Esophagus (tissue), 2 donors: ENCODE measurements around the gene COLEC11. TPM values are rescaled to one million over a fixed set of nuclear protein-coding genes. Genes with fewer than 3 reads are reported as not detected.
"Not testable (repeated sequence)": the region's sequence is repeated elsewhere in the genome, so short reads cannot be mapped to it uniquely, and the experiment has no call there.

Experiments used
- H3K27ac ChIP-seq, 2 donors: one replicate each; pipeline ENCODE4 v1.5.1; 2013; ENCODE audit warnings: low read depth in 2 of 2, mild to moderate bottlenecking in 2 of 2, inconsistent platforms in 1 of 2, low read length in 1 of 2, moderate library complexity in 1 of 2
- H3K27me3 ChIP-seq, 2 donors: one replicate each; pipeline ENCODE4 v1.6.1; 2013; ENCODE audit warnings: low read length in 2 of 2, control low read depth in 1 of 2, mild to moderate bottlenecking in 1 of 2; ENCODE audit not compliant: insufficient read depth in 2 of 2, control insufficient read depth in 1 of 2
- H3K36me3 ChIP-seq, 2 donors: one replicate each; pipeline ENCODE4 v1.6.1; 2013; ENCODE audit warnings: low read length in 1 of 2; ENCODE audit not compliant: control insufficient read depth in 2 of 2, insufficient read depth in 2 of 2
- H3K4me1 ChIP-seq, 2 donors: one replicate each; pipeline ENCODE4 v1.6.1; 2013; ENCODE audit warnings: low read length in 1 of 2; ENCODE audit not compliant: control insufficient read depth in 2 of 2, insufficient read depth in 2 of 2
- H3K4me3 ChIP-seq, 2 donors: one replicate each; pipeline ENCODE4 v1.5.1; 2013; ENCODE audit warnings: low read length in 2 of 2, mild to moderate bottlenecking in 2 of 2, low read depth in 1 of 2, moderate library complexity in 1 of 2
- H3K9me3 ChIP-seq, 2 donors: one replicate each; pipeline ENCODE4 v1.6.1; 2013; ENCODE audit warnings: mild to moderate bottlenecking in 2 of 2, low read depth in 1 of 2, low read length in 1 of 2, moderate library complexity in 1 of 2; ENCODE audit not compliant: control insufficient read depth in 2 of 2, insufficient read depth in 1 of 2
- WGBS, 2 donors: extraction: QIAGEN DNeasy Blood & Tissue Kit; methylation state at CpG; one replicate each; pipeline ENCODE4 v1.1.7; 2013; 5-methylcytosine and 5-hydroxymethylcytosine counted together
- polyA plus RNA-seq, 2 donors: library from polyadenylated mRNA; stranded (reverse); fragments of 200-250 nt; gene quantifications; one replicate each; pipeline ENCODE4 v1.2.3, GENCODE V29; 2013
- donor health status: healthy with polysubstance abuse.
- donor health status: Bipolar disorder and iron deficiency.

Gene COLEC11
- polyA plus RNA-seq, 2 donors = 0.43 to 1.3 TPM

GRCh38 chr2:3635171-3635974 lies 40.5 kb downstream of the COLEC11 start:
- H3K27me3 ChIP-seq = no peaks in the 10 kb centered on the region
- H3K27ac ChIP-seq = no peak overlapping the region
- H3K4me1 ChIP-seq = peaks cover 0 to 4% of the 10 kb centered on the region in 2 donors
- H3K36me3 ChIP-seq = no peaks in the 10 kb centered on the region
- WGBS, 2 donors = 51 to 62% methylated on average over 29 of the region's 29 CpGs
- H3K4me3 ChIP-seq = no peak overlapping the region
- H3K9me3 ChIP-seq = no peaks in the 10 kb centered on the region

- WGBS, 2 donors = 88 to 96% methylated on average over 16 of the region's 16 CpGs
- not testable (repeated sequence) for H3K4me1 ChIP-seq, H3K27ac ChIP-seq, H3K27me3 ChIP-seq, H3K36me3 ChIP-seq, H3K9me3 ChIP-seq, H3K4me3 ChIP-seq
Measured at GRCh38 chr2:3635975-3636327, 41.0 kb downstream of the COLEC11 start.

DNA sequence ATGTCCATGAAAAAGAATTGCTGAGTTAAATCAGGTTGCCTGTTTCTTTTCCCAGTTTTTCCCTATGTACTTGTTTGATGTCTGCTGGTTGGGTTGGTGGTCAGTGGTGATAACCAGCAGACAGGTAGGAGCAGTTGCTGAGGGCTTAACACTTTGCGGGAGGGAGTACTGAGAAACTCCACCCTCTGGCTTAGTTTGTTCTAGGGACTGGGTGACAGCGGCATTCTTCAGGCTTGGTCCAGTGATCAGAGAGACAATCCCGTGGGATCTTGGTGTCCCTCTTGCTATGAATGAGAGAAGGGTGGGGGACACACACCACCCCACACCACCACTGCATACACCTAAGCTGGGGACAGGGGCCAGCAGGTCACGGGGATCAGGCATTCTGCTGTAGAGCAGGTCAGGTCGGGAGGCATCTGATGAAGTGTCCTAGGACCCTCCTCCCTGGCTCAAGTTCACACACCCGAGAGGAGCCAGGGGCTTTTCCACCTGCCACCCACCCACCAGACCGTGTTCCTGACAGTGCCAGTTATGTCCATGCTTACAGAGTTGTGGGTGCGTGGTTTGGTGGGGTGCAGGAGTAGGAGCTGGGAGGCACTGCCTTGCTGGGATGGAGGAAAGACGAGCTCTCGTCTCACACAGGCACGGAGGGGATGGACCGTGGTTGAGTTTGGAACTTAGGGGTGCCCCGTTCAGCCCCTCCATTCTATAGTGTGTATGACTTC lies 41.8 kb downstream of the COLEC11 start:
- H3K4me3 ChIP-seq = no peak overlapping the region
- H3K27ac ChIP-seq = no peak overlapping the region
- 85 to 86% methylated on average over 13 of the region's 13 CpGs for WGBS, 2 donors
- H3K27me3 ChIP-seq = no peaks in the 10 kb centered on the region
- H3K36me3 ChIP-seq = no peaks in the 10 kb centered on the region
- no peaks in the 10 kb centered on the region for H3K9me3 ChIP-seq
- H3K4me1 ChIP-seq = peaks cover 0 to 2% of the 10 kb centered on the region in 2 donors

GRCh38 chr2:3637311-3637675 lies 42.4 kb downstream of the COLEC11 start:
- no peaks in the 10 kb centered on the region for H3K9me3 ChIP-seq
- H3K27me3 ChIP-seq = no peaks in the 10 kb centered on the region
- no peak overlapping the region for H3K27ac ChIP-seq
- peaks cover 0 to 2% of the 10 kb centered on the region in 2 donors for H3K4me1 ChIP-seq
- WGBS, 2 donors = 87 to 89% methylated on average over 11 of the region's 11 CpGs
- H3K36me3 ChIP-seq = no peaks in the 10 kb centered on the region
- H3K4me3 ChIP-seq = no peak overlapping the region

- Histone ChIP-seq H3K4me3 (no peak overlapping the region), H3K36me3 (no peaks in the 10 kb centered on the region), H3K27ac (no peak overlapping the region), H3K4me1 (peaks cover 0 to 2% of the 10 kb centered on the region in 2 donors), H3K27me3 (no peaks in the 10 kb centered on the region), H3K9me3 (no peaks in the 10 kb centered on the region)
- WGBS, 2 donors = 92 to 93% methylated on average over 30 of the region's 30 CpGs
Measured at GRCh38 chr2:3637692-3638455, 43.0 kb downstream of the COLEC11 start.

GRCh38 chr2:3638456-3638810 lies 43.5 kb downstream of the COLEC11 start:
- WGBS, 2 donors = 87 to 88% methylated on average over 8 of the region's 8 CpGs
- no peak overlapping the region for H3K4me3 ChIP-seq
- H3K9me3 ChIP-seq = no peaks in the 10 kb centered on the region
- peaks cover 0 to 2% of the 10 kb centered on the region in 2 donors for H3K4me1 ChIP-seq
- H3K27ac ChIP-seq = no peak overlapping the region
- no peaks in the 10 kb centered on the region for H3K36me3 ChIP-seq
- H3K27me3 ChIP-seq = no peaks in the 10 kb centered on the region

GRCh38 chr2:3639015-3639630 lies 44.2 kb downstream of the COLEC11 start:
- WGBS, 2 donors = 80 to 86% methylated on average over 10 of the region's 10 CpGs
- H3K27me3 ChIP-seq = no peaks in the 10 kb centered on the region
- H3K27ac ChIP-seq = no peak overlapping the region
- H3K4me1 ChIP-seq = peaks cover 0 to 2% of the 10 kb centered on the region in 2 donors
- H3K36me3 ChIP-seq = no peaks in the 10 kb centered on the region
- no peak overlapping the region for H3K4me3 ChIP-seq
- no peaks in the 10 kb centered on the region for H3K9me3 ChIP-seq

DNA sequence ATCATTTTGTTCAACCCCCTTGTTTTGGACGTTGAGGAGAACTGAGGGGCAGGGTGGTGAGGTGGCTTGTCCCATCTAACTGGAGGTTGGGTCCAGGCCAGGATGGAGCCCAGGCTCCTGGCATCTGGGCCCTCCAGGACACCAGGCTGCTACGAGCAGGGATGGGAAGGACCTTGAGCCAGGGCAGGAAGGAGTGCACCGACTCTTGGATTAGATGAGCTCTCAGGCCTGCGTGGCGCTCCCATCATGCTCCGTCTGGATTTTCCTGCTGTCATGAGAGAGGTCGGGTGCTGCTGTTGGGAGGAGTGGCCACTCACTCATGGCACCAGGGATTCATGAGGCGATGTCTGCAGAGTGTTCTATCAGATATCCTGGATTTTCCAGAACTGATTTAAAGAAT lies 44.7 kb downstream of the COLEC11 start:
- Histone ChIP-seq H3K4me3 (no peak overlapping the region), H3K27me3 (no peaks in the 10 kb centered on the region), H3K36me3 (no peaks in the 10 kb centered on the region), H3K27ac (no peak overlapping the region), H3K9me3 (no peaks in the 10 kb centered on the region), H3K4me1 (peaks cover 0 to 2% of the 10 kb centered on the region in 2 donors)
- 83 to 85% methylated on average over 8 of the region's 8 CpGs for WGBS, 2 donors

- Histone ChIP-seq H3K36me3 (no peaks in the 10 kb centered on the region), H3K9me3 (peaks cover 0 to 2% of the 10 kb centered on the region in 2 donors), H3K4me3 (no peak overlapping the region), H3K27me3 (no peaks in the 10 kb centered on the region), H3K27ac (no peak overlapping the region), H3K4me1 (no peaks in the 10 kb centered on the region)
- WGBS, 2 donors = 85 to 91% methylated on average over 13 of the region's 13 CpGs
Measured at GRCh38 chr2:3641181-3641580, 46.3 kb downstream of the COLEC11 start.
